NCI-H1105 (cell line): ENCODE data around the gene SMAD2.
A peak's percentile ranks its signal among the peaks of the same experiment; 100 is the strongest.

Experiments used
- DNase-seq: peaks from one replicate; lab custom pipeline; 2025; lab: John Stamatoyannopoulos, UW

SMAD2 gene

DNA sequence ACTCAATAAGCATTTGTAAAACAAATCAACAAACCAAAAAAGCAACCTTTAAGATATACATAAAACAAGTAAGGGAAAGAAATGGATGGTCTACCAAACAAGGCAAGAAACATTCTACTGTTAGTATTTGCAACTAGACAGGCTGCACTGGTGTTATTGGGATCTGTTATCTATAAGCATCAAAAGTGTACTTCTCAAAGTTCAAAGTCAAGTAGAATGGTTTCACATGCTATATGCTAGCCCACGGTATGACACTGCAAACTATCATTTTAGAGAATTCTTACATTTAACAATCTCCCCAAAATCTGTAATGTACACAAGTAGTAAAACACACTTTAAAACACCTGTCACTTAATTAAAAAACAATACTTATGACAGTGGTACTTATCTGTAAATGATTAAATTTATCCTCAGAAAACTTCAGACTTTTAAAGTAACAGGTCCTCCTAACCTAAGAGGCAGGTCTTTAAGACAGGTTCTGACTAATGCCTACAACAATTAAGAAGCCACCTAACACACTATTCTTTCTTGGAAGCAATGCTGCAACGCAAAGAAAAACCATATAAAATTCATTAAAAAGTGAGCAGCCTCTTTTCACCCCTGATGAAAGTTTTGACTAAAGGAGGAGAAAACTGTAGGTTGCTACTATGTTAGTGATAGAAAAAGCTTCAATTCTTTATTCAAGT lies 34.8 kb downstream of the SMAD2 start:
- no peak for DNase-seq

DNA sequence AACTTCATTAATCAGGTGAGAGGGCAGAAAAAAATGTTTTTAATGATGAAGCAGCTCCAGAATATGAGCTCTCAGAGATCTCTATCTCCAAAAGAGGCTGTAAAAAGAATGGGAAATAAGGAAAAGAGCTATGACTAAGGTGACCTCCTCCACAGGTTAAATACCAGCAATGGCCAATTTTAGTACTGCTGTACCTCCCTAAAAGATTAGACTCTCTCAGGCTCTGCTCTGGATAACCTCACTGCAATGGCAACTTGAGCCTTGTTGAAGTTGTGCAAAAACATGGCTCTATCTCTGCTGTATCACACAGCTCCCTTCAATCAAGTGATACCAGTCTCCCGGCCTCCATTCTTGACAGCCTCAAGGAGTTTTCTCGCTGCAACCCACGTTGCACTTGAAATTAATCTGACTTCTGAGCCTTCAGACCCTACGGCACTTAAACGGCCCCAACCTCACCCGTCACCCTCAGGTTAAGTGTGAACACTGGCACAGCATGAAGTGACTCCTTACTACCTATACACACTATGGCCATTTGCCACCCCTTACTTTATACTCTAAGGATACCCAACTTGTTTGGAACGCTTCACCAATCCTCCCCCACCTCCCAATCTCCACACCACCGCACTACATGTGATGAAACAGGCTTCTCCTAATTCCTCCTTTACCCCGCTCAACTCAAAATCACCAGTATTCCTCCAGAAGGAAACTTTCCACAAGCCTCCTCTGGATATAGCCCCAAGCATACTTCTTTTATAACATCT lies 36.3 kb downstream of the SMAD2 start:
- DNase-seq, result no peak

DNA sequence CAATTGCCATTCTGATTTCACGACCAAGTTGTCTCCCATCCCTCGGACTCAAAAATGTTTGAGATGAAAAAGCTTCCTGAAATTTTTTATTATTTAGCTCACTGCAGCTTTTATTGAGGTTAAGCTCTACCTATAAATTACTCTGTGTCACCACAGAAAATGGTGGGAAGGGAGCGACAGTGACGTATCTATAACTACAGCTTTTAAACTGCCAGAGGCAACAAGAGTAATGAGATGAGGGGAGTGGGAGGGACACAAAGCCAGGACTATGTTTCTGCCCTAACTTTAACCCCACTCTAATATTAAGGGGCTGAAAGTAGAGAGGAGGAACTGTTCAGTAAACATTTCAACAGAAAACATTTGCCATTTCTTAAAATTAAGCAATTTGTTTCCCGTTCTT lies 37.4 kb downstream of the SMAD2 start:
- no peak for DNase-seq

- no peak for DNase-seq
Measured at GRCh38 chr18:47888156-47888555, 42.3 kb downstream of the SMAD2 start.

DNA sequence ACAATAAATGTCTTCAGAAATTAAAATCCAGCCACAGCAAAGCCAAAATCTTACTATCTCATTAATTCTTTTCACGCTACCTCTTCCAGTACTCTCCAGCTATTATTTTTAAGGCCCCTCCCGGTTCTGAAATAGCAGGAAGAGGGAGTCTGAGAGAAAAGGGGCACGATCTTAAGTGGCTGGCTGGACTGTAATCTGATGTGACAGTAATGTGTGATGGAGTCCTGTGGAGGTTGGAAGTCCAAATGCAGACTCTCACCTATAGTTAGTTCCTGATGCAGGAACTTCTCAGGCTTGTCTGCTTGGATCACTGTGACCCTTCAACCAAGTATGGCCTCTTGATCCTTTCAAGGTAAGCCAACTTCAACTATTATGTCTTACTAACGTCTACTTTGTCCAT lies 43.2 kb downstream of the SMAD2 start:
- DNase-seq, result no peak

- DNase-seq, result peak; percentile 96
Measured at GRCh38 chr18:47883771-47884413, 46.6 kb downstream of the SMAD2 start.

DNA sequence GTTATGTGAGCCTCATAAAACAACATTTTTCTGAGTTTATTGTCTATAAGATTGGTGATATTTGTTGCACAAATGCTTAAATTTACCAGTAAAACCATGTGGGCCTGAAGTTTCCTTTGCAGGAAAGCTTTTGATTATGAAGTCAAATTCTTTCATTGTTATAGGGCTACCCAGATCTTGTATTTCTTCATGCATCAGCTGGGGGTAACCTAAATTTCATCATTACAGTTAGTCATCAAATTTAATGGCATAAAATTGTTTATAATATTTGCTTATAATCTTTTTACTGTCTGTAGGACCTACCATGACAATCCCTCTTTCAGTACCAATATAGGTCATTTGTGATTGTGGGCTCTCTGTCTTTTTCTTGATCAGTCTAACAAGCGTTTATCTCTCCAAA lies 47.8 kb downstream of the SMAD2 start:
- no peak for DNase-seq

DNA sequence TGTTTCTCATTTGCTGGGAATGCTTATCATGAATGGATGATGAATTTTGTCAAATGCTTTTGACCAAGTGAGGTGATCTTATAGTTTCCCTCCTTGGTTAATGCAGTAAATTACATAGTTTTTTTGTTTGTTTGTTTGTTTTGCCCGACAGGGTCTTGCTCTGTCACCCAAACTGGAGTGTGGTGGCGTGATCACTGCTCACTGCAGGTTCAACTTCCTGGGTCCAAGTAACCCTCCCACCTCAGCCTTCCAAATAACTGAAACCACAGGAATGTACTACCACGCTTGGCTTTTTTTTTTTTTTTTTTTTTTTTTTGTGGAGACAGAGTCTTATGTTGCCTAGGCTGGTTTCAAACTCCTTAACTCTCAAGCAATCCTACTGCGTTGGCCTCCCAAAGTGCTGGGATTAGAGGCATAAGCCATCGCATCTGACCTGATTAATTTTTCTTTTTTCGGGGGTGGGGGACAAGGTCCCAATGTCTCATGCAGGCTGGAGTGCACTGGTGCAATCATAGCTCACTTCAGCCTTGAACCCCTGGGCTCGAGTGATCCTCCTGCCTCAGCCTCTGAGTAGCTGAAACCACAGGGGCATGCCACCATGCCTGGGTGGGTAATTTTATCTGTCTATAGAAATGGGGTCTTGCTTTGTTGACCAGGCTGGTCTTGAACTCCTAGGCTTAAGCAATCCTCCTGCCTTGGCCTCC lies 48.6 kb downstream of the SMAD2 start:
- no peak for DNase-seq

- DNase-seq, result no peak
Measured at GRCh38 chr18:47881042-47881441, 49.4 kb downstream of the SMAD2 start.

DNA sequence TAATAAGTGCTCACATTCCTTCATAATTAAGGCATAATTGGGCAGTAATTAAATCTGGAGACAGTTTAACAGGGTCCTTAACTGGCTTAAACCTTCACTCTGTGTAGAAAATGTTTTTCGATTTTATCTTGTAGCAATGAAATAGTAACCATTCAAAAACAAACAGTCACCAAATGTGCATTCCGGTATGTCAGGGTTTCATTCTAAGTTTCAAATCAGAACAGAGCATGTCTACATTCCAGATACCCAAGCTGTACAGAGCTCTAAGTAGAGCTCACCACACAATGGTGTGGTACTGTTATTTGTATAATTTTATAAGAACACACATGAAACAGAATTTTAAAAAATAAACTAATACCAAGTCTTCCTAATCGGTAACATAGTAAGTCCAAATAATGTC lies 52.6 kb downstream of the SMAD2 start:
- DNase-seq, result no peak

DNA sequence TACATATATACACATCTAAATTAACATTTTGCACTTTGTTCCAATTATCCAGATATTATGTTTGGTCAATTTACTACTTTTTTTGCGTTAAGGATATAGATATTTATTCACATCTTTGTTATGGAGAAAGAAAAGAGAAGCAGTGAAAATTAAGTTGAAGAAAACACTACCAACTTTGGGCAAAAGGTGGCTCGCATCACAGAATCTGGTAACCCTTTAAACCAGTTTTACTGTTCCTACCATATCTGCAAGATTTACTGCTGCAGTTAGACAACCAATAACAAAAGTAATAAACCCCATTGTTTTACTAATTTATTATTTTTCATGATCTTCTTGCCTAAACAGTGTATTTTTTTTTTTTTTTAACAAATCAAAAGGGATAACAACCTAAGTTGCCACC lies 53.6 kb downstream of the SMAD2 start:
- no peak for DNase-seq

- DNase-seq, result no peak
Measured at GRCh38 chr18:47873625-47874024, 56.8 kb downstream of the SMAD2 start.

GRCh38 chr18:47872426-47872825 lies 58.0 kb downstream of the SMAD2 start:
- no peak for DNase-seq

GRCh38 chr18:47871288-47871687 lies 59.2 kb downstream of the SMAD2 start:
- DNase-seq, result no peak

DNA sequence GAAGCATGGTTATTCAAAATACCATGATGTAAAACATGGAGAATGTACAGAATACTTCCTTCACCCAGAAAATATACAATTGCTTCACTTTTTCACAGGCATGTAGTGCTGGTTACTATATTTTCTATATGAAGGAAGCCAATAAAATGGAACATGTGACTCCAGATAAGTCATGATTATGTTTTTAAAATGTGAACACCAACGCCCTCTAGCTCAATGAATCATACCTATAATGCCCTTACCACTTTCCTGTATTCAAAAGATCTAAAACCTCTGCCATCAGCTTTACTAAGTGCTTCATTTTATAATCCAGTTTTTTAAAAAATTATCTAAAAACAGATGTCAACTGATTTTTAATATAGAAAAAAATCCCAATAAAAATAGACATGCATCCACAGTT lies 59.9 kb downstream of the SMAD2 start:
- no peak for DNase-seq

- no peak for DNase-seq
Measured at GRCh38 chr18:47868744-47869143, 61.7 kb downstream of the SMAD2 start.

DNA sequence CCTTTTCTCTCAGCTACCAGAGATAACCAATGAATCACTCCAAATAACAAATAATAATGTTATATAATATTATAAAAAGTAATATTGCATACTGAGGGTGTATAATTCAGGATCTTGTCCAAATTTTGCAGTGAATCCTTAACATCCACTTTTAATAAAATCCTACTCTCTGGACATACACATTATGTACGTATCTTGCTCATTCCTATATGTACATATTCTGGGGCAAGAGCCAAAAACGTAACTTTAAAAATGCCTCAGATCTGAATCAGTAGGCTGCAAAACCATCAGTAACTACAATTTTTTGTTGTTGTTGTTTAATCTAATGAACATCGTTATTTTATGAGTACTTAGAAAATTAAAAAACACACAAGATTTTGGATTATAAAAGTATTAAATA lies 65.3 kb downstream of the SMAD2 start:
- no peak for DNase-seq

GRCh38 chr18:47863041-47863440 lies 67.4 kb downstream of the SMAD2 start:
- no peak for DNase-seq

DNA sequence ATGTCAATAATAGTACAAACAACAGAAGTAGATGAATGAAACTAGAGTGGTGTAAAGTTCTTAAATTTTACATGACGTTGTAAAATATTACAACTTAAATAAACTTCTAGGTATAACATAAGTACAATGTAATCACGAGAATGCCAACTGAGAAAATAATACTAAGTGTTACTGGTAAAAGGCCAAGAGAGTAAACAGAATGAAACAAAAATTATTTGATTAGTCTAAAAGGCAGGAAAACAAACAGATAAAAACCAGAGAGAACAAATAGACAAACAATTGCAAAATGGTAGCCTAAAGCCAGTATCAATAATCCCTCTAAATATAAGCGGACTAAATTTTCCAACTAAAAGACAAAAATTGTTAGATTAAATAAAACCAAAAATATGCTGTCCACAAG lies 71.9 kb downstream of the SMAD2 start:
- no peak for DNase-seq

DNA sequence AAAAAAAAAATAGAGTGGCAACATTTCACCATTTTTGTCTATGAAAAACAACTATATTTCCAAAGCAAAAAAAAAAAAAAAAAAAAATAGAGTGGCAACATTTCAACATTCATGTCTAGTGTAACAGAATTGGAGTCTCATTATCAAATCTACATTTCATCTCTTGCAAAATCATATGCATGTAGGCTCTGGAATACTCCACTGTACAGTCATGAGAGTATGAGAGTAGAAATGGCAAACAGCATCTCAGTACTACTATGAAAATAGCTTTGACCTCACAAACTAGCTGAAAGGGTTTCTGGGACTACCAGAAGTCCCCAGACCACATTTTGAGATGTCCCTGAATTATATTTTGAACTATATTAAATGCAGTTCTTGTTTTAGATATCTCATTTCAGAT lies 82.8 kb downstream of the SMAD2 start:
- DNase-seq, result no peak

GRCh38 chr18:47846431-47846830 lies 84.0 kb downstream of the SMAD2 start:
- DNase-seq, result no peak

DNA sequence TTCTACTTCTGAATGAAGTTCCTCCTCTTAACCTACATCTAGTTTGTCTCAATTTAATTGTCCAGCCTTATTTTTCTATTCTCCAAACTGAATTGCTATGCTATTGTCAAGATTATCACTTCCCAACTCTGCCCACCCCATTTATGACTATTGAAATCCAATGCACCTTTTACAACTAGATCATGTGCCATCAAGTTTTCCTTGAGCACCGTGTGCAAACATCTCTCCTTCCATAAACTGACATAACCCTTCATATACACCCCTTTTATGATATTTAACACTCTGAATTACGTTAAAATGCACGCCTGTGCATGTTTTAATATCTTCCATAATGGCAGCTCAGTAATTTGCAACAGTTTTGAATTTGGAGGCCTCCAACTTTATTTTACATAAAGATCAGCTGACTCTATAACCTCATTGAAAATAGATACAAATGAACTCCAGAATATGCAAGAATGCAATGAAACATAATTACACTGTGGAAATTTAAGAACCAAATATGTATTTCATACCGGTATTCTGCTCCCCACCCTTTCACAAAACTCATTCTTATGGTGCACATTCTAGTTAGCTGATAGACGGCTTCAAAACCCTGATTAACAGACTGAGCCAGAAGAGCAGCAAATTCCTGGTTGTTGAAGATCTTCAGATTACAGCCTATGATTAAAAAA lies 85.5 kb downstream of the SMAD2 start:
- DNase-seq, result no peak
